Measurements from ENCODE around the gene SAC3D1. TPM values are rescaled to one million over a fixed set of nuclear protein-coding genes. Genes with fewer than 3 reads are reported as not detected.

SAC3D1 gene
- total RNA-seq, 1 donor from 2014 or later = 14.3 TPM

- H3K36me3 Mint-ChIP-seq (ENCODE audit: low read depth) = peaks cover 16% of the 10 kb centered on the region
- H3K27me3 Mint-ChIP-seq (ENCODE audit: low read depth) = no peaks in the 10 kb centered on the region
- TF ChIP-seq CTCF (IDR thresholded peaks at IDR 0.05) = no peak
- peak within 1 kb of the TSS; percentile 99 for H3K27ac Mint-ChIP-seq (ENCODE audit: unreplicated experiment)
- no peaks in the 10 kb centered on the region for H3K9me3 Mint-ChIP-seq (ENCODE audit: low read depth)
- H3K4me3 Mint-ChIP-seq (ENCODE audit: unreplicated experiment) = peak within 1 kb of the TSS; percentile 95
- DNase-seq (ENCODE audit: low spot score) = peak; percentile 99
- peaks cover 31% of the 10 kb centered on the region for H3K4me1 Mint-ChIP-seq (ENCODE audit: low read depth)
Measured at GRCh38 chr11:65083834-65084597, 43.0 kb downstream of the SAC3D1 start, which contains the start of the genes CDCA5 and ZFPL1. CDCA5 (minus strand) TSS chr11:65084040; CDS start chr11:65083978, 62 bp downstream. ZFPL1 (plus strand) TSS chr11:65084222; CDS start chr11:65084699, 477 bp downstream.

- peak overlapping the region; percentile 95 for H3K4me3 Mint-ChIP-seq (ENCODE audit: unreplicated experiment)
- no peak for TF ChIP-seq CTCF (IDR thresholded peaks at IDR 0.05)
- DNase-seq (ENCODE audit: low spot score) = no peak
- H3K27me3 Mint-ChIP-seq (ENCODE audit: low read depth) = no peaks in the 10 kb centered on the region
- no peaks in the 10 kb centered on the region for H3K9me3 Mint-ChIP-seq (ENCODE audit: low read depth)
- peaks cover 23% of the 10 kb centered on the region for H3K36me3 Mint-ChIP-seq (ENCODE audit: low read depth)
- peaks cover 31% of the 10 kb centered on the region for H3K4me1 Mint-ChIP-seq (ENCODE audit: low read depth)
- peak overlapping the region; percentile 99 for H3K27ac Mint-ChIP-seq (ENCODE audit: unreplicated experiment)
Measured at GRCh38 chr11:65084598-65085375, 43.8 kb downstream of the SAC3D1 start.

GRCh38 chr11:65085446-65085845, 44.4 kb downstream of the SAC3D1 start:
- peak overlapping the region; percentile 99 for H3K27ac Mint-ChIP-seq (ENCODE audit: unreplicated experiment)
- H3K9me3 Mint-ChIP-seq (ENCODE audit: low read depth) = no peaks in the 10 kb centered on the region
- peaks cover 31% of the 10 kb centered on the region for H3K4me1 Mint-ChIP-seq (ENCODE audit: low read depth)
- no peaks in the 10 kb centered on the region for H3K27me3 Mint-ChIP-seq (ENCODE audit: low read depth)
- TF ChIP-seq CTCF (IDR thresholded peaks at IDR 0.05) = no peak
- peak overlapping the region; percentile 95 for H3K4me3 Mint-ChIP-seq (ENCODE audit: unreplicated experiment)
- DNase-seq (ENCODE audit: low spot score) = no peak
- H3K36me3 Mint-ChIP-seq (ENCODE audit: low read depth) = peaks cover 23% of the 10 kb centered on the region

- no peak overlapping the region for H3K4me3 Mint-ChIP-seq (ENCODE audit: unreplicated experiment)
- peaks cover 23% of the 10 kb centered on the region for H3K36me3 Mint-ChIP-seq (ENCODE audit: low read depth)
- no peaks in the 10 kb centered on the region for H3K9me3 Mint-ChIP-seq (ENCODE audit: low read depth)
- TF ChIP-seq CTCF (IDR thresholded peaks at IDR 0.05) = no peak
- no peak overlapping the region for H3K27ac Mint-ChIP-seq (ENCODE audit: unreplicated experiment)
- no peak for DNase-seq (ENCODE audit: low spot score)
- no peaks in the 10 kb centered on the region for H3K27me3 Mint-ChIP-seq (ENCODE audit: low read depth)
- peaks cover 31% of the 10 kb centered on the region for H3K4me1 Mint-ChIP-seq (ENCODE audit: low read depth)
Measured at GRCh38 chr11:65086809-65087208, 45.8 kb downstream of the SAC3D1 start.

- no peaks in the 10 kb centered on the region for H3K9me3 Mint-ChIP-seq (ENCODE audit: low read depth)
- TF ChIP-seq CTCF (IDR thresholded peaks at IDR 0.05) = no peak
- no peak overlapping the region for H3K27ac Mint-ChIP-seq (ENCODE audit: unreplicated experiment)
- no peak overlapping the region for H3K4me3 Mint-ChIP-seq (ENCODE audit: unreplicated experiment)
- peaks cover 23% of the 10 kb centered on the region for H3K36me3 Mint-ChIP-seq (ENCODE audit: low read depth)
- DNase-seq (ENCODE audit: low spot score) = no peak
- H3K4me1 Mint-ChIP-seq (ENCODE audit: low read depth) = peaks cover 31% of the 10 kb centered on the region
- no peaks in the 10 kb centered on the region for H3K27me3 Mint-ChIP-seq (ENCODE audit: low read depth)
Measured at GRCh38 chr11:65087216-65087615, 46.2 kb downstream of the SAC3D1 start.

Measured in chondrocyte (in vitro differentiated cells).